Measurements from ENCODE around the gene CHCHD2. TPM values are rescaled to one million over a fixed set of nuclear protein-coding genes. Genes with fewer than 3 reads are reported as not detected.
"Not testable (repeated sequence)": the region's sequence is repeated elsewhere in the genome, so short reads cannot be mapped to it uniquely, and the experiment has no call there.

CHCHD2 gene, protein sequence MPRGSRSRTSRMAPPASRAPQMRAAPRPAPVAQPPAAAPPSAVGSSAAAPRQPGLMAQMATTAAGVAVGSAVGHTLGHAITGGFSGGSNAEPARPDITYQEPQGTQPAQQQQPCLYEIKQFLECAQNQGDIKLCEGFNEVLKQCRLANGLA
- polyA plus RNA-seq = 100 to 1,000 TPM; 402 to 444 (median 408) TPM

DNA sequence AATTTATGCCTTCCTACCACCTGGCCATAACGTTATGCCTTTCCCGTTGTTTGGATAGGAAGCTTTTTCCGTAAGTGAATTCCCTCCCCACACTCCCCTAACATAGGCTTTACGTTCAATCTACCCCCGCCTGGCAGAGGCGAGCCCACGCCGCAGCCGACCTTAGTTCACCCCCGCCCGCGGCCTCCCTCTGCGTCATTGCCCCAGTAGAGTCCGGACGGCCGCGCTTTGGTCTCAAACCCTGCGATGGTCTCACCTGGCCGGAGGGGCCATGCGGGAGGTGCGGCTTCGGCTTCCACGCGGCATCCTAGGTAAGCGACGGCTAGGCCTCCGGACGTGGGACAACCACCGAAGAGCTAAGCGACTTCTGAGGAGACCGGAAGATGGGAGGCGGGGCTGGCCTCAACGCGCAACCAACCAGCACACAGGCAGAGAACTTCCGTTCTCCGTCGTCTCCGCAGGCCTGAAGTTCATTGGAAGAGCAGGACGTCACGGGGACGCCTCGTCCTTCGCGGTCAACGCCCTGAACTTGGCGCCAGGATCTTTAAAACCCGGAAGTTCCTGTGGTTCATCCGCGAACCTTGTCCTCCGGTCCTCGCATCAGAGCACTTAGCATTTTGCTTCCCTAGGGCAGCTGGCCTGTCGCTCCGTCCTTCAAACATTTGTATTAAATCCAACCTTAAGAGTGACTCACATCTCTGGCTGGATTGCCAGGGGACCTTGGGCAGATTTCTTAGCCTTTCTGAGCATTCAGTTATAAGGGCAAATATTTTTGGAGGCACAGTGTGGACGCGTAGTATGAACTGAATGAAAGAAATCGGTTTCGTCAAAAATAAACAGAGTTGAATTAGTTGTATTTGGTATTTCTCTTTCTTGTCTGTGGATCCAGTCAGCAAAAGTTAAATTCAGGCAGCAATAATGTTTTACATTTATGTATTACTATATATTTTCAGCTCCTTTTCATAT, at the start of gene CHCHD2:
Gene CHCHD2, minus strand, starts transcription at position 369 of the 966 bp plus-strand sequence. Its CDS starts 63 bp downstream, at position 306.
- WGBS, 3 donors = 2 to 3% (median 3%) methylated on average over 57 of the region's 57 CpGs
- H3K27ac ChIP-seq (ENCODE audit: low read depth, low read length) = peak within 1 kb of the TSS; percentile 11

GRCh38 chr7:56131062-56131461, 24.8 kb upstream of the CHCHD2 start:
- WGBS, 3 donors = 58 to 72% (median 60%) methylated on average over 2 of the region's 2 CpGs
- H3K27ac ChIP-seq (ENCODE audit: low read depth, low read length) = not testable (repeated sequence)

DNA sequence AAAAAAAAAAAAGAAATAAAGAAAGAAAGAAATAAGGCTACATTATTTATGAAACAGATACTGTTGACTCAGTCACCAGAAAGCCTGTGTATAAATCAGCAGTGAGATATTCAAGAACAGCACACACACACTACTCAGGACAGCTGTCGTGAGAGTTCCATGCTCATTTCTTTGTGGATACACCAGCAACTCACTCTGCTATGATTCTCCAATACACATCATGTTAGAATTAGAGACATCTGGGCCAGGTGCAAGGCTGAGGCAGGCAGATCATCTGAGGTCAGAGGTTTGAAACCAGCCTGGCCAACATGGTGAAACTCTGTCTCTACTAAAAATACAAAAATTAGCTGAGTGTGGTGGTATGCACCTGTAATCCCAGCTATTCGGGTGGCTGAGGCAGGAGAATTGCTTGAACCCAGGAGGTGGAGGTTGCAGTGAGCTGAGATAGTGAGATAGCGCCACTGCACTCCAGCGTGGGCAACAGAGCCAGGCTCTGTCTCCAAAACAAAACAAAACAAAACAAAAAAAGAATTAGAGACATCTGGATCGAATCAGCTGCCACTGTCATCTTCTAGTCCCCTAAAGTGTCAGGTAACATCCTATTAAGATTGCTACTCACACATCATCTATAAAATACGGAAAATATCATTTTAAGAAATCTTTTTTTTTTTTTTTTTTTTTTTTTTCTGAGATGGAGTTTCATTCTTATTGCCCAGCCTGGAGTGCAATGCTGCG, 21.1 kb upstream of the CHCHD2 start:
- WGBS, 3 donors = 72 to 79% (median 74%) methylated on average over 7 of the region's 7 CpGs
- no peak overlapping the region for H3K27ac ChIP-seq (ENCODE audit: low read depth, low read length)

- WGBS, 3 donors = 74 to 83% (median 83%) methylated on average over 8 of the region's 8 CpGs
- H3K27ac ChIP-seq (ENCODE audit: low read depth, low read length) = no peak overlapping the region
Measured at GRCh38 chr7:56125831-56126230, 19.6 kb upstream of the CHCHD2 start.

GRCh38 chr7:56124981-56125380, 18.7 kb upstream of the CHCHD2 start:
- H3K27ac ChIP-seq (ENCODE audit: low read depth, low read length) = no peak overlapping the region
- WGBS, 3 donors = 64 to 83% (median 69%) methylated on average over 6 of the region's 6 CpGs

DNA sequence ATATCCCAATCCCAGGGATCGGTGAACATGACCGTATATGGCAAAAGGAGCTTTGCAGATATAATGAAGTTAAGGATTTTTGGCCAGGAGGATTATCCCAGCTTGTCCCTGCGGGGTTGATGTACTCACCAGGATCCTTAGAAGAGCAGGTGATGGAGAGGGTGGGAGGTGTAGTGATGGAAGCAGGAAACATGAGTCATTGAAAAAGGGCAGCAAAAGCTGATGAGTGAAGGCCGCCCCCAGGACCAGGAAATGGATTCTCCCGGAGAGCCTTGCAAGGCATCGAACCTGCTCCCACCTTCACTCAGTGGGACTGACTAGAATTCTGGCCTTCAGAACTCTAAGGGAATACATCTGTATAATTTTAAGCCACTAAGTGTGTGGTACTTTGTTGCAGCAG, 15.2 kb upstream of the CHCHD2 start:
- 73 to 87% (median 78%) methylated on average over 6 of the region's 6 CpGs for WGBS, 3 donors
- H3K27ac ChIP-seq (ENCODE audit: low read depth, low read length) = no peak overlapping the region

DNA sequence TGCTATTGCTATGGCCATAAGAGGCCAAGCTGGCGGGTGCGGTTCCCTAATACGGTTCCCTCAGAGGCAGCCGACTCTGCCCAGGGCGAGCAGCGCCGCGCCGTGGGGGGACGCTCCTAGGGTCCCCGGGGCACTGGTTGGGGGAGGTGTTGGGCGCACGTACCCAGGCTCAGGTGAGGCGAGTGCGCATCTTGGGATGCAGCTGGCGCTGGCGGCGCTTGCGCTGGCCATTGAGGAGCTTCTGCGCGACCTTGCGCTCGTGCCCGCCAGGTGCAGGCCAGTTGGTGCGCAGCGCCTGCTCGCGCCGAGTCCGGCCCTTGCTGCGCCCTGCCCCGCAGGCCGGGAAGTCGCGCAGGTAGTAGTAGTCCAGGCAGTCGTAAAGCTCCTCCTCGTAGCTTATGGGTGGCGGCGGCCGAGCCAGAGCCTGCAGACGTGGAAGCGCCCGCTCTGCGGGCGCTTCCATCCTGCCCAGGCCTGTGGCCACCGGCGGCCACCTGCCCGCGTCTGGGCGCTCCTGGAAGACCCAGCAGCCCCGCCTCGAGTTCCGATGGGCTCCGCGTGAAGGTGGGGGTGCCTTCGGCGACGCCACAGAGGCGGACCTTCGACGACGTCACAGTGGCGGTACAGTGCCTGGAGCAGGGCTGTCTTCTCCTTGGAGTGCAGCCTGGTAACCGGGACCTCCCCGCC, 9.7 kb upstream of the CHCHD2 start, which contains the start of gene NUPR2:
Gene NUPR2, minus strand, starts transcription at position 566 of the 687 bp plus-strand sequence. Its CDS starts 103 bp downstream, at position 463.
- WGBS, 3 donors = 7 to 8% (median 7%) methylated on average over 62 to 65 of the region's 65 CpGs

DNA sequence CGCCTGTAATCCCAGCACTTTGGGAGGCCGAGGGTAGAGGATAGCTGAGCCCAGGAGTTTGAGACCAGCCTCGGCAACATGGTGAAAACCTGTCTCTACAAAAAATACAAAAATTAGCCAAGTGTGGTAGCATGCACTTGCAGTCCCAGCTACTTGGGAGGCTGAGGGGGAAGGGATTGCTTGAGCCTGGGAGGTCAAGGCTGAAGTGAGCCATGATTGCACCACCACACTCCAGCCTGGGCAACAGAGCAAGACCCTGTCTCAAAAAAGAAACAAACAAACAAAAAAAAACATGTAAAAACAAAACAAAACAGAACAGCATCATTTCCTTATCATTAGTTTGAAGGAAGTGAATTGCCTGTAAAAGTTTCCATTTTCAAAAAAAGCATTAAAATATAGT, 6.0 kb upstream of the CHCHD2 start:
- not testable (repeated sequence) for H3K27ac ChIP-seq (ENCODE audit: low read depth, low read length)
- WGBS, 3 donors = 89 to 98% (median 91%) methylated on average over 3 of the region's 3 CpGs

More for the DNA sequence above, 9.7 kb upstream of the CHCHD2 start, which contains the start of gene NUPR2:
- H3K27ac ChIP-seq (ENCODE audit: low read depth, low read length) = no peak within 1 kb of the TSS

DNA sequence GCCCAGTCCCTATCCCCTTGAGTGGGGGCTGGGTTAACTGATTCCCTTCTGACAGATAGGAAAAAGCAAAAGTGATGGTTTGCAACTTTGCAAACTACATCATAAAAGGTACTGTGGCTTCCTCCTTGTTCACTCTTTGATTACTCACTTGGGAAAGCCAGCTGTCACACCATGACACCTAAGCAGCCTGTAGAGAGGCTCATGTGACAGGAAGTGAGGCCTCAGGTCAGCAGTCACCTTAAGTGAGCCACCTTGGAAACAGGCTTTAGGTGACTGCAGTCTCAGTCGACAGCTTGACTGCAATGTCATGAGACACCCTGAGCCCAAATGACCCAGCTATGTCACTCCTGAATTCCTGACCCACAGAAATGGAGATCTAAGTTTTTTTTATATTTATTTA, 4.3 kb upstream of the CHCHD2 start:
- no peak overlapping the region for H3K27ac ChIP-seq (ENCODE audit: low read depth, low read length)
- WGBS, 3 donors = 80 to 92% (median 85%) methylated on average over 1 of the region's 1 CpG

DNA sequence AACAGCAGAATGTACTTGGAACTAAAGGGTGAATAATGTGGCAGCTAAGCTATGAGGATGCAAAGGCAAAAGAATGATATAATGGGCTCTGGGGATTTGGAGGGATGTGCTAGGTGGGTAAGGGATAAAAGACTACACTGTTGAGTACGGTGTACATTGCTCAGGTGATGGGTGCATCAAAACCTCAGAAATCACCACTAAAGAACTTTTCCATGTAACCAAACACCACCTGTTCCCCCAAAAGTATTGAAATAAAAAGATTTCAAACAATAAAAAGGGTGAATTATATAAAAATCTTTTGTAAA, 1.6 kb upstream of the CHCHD2 start:
- WGBS, 3 donors = 73 to 100% (median 83%) methylated on average over 1 of the region's 1 CpG
- H3K27ac ChIP-seq (ENCODE audit: low read depth, low read length) = no peak overlapping the region

- no peak overlapping the region for H3K27ac ChIP-seq (ENCODE audit: low read depth, low read length)
- WGBS, 3 donors = 15 to 22% (median 18%) methylated on average over 6 of the region's 6 CpGs
Measured at GRCh38 chr7:56105508-56105907, 768 bp downstream of the CHCHD2 start.

GRCh38 chr7:56104138-56104537, 2.1 kb downstream of the CHCHD2 start:
- H3K27ac ChIP-seq (ENCODE audit: low read depth, low read length) = not testable (repeated sequence)
- 88 to 91% (median 90%) methylated on average over 9 of the region's 9 CpGs for WGBS, 3 donors

GRCh38 chr7:56099653-56100052, 6.6 kb downstream of the CHCHD2 start:
- WGBS, 3 donors = 84 to 96% (median 90%) methylated on average over 3 of the region's 3 CpGs
- H3K27ac ChIP-seq (ENCODE audit: low read depth, low read length) = no peak overlapping the region

DNA sequence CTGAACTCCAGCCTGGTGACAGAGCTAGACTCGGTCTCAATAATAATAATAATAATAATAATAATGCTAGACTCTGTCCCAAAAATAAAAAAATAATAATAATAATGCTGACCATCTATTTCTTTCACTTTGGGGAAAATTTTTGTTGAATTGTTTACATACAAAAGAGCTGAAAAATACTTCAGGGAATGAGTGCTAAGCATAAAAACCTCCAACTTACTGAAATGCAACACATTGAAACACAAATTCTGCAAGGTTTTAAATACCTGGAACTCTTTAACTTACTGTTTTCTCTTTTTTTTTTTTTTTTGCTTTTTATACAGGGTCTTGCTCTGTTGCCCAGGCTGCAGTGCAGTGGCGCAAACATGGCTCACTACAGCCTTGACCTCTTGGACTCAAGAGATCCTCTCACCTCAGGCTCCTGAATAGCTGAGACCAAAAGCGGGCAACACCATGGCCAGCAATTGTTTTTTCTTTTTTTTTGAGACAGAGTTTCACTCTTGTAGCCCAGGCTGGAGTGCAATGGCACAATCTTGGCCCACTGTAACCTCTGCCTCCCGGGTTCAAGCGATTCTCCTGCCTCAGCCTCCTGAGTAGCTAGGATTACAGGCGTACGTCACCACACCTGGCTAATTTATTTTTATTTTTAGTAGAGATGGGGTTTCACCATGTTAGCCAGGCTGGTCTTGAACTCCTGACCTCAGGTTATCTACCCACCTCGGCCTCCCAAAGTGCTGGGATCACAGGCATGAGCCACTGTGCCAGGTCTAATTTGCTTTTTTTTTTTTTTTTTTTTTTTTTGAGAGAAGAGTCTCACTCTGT, 7.9 kb downstream of the CHCHD2 start:
- not testable (repeated sequence) for H3K27ac ChIP-seq (ENCODE audit: low read depth, low read length)
- WGBS, 3 donors = 86 to 95% (median 95%) methylated on average over 8 of the region's 8 CpGs

- 37 to 57% (median 50%) methylated on average over 5 of the region's 5 CpGs for WGBS, 3 donors
- no peak overlapping the region for H3K27ac ChIP-seq (ENCODE audit: low read depth, low read length)
Measured at GRCh38 chr7:56097700-56098099, 8.6 kb downstream of the CHCHD2 start.

GRCh38 chr7:56092789-56093531, 13.3 kb downstream of the CHCHD2 start, which contains the start of gene PHKG1:
Gene PHKG1 (minus strand): TSS chr7:56092952. CDS start chr7:56088941, 4,011 bp downstream.
- no peak within 1 kb of the TSS for H3K27ac ChIP-seq (ENCODE audit: low read depth, low read length)
- 31 to 45% (median 38%) methylated on average over 19 of the region's 19 CpGs for WGBS, 3 donors

GRCh38 chr7:56092388-56092787, 13.9 kb downstream of the CHCHD2 start:
- not testable (repeated sequence) for H3K27ac ChIP-seq (ENCODE audit: low read depth, low read length)
- 46 to 53% (median 52%) methylated on average over 6 of the region's 6 CpGs for WGBS, 3 donors
